Upper lobe of left lung (tissue), 6 donors: ENCODE results near the gene BRD1. TPM values are rescaled to one million over a fixed set of nuclear protein-coding genes. Genes with fewer than 3 reads are reported as not detected.
"Not testable (repeated sequence)": the region's sequence is repeated elsewhere in the genome, so short reads cannot be mapped to it uniquely, and the experiment has no call there.

Source experiments
- ATAC-seq, 2 donors: fragments of 200-7000 bp; cut with Tn5 transposase; one replicate each; pipeline ENCODE4 v1.9.1; 2022; ENCODE audit warnings: mild to moderate bottlenecking in 2 of 2, moderate library complexity in 2 of 2; ENCODE audit not compliant: low FRiP score in 2 of 2
- DNase-seq, 2 donors: peaks; one replicate each; pipeline ENCODE4 v3.0.0-alpha.2; 2019 to 2020
- H3K27ac ChIP-seq, 4 donors: fragments of 200-600 bp; sonication (generic); one replicate each; pipeline ENCODE4 v1.5.1; 2016 to 2019
- H3K27me3 ChIP-seq, 4 donors: fragments of 200-600 bp; sonication (generic); one replicate each; pipeline ENCODE4 v1.5.1; 2017 to 2019
- H3K36me3 ChIP-seq, 4 donors: fragments of 200-600 bp; sonication (generic); one replicate each; pipeline ENCODE4 v1.5.1; 2016 to 2019
- H3K4me1 ChIP-seq, 4 donors: fragments of 200-600 bp; sonication (generic); one replicate each; pipeline ENCODE4 v1.5.1; 2018 to 2019
- H3K4me3 ChIP-seq, 4 donors: fragments of 200-600 bp; sonication (generic); one replicate each; pipeline ENCODE4 v1.5.1; 2017 to 2019; ENCODE audit warnings: mild to moderate bottlenecking in 2 of 4, moderate library complexity in 1 of 4
- H3K9me3 ChIP-seq, 4 donors: fragments of 200-600 bp; sonication (generic); one replicate each; pipeline ENCODE4 v1.5.1; 2018 to 2019
- CTCF ChIP-seq, 6 experiments: fragments of 450-650 bp in 4 of 6; fragments of 200-600 bp in 2 of 6; sonication (generic) in 2 of 6; IDR thresholded peaks; one replicate each; pipeline ENCODE4 v1.5.1; 2016 to 2019; ENCODE audit warnings: antibody characterized with exemption in 6 of 6
- EP300 ChIP-seq, 4 donors: sonication (generic); formaldehyde crosslinking; IDR thresholded peaks; one replicate each; pipeline ENCODE4 v1.5.1; 2017; ENCODE audit warnings: antibody characterized with exemption in 4 of 4, control low read depth in 2 of 4
- POLR2A ChIP-seq, 4 donors: fragments of 450-650 bp; IDR thresholded peaks; one replicate each; pipeline ENCODE4 v1.5.1; 2016 to 2017; ENCODE audit warnings: antibody characterized with exemption in 4 of 4, mild to moderate bottlenecking in 2 of 4
- POLR2AphosphoS5 ChIP-seq, 2 donors: sonication (generic); formaldehyde crosslinking; IDR thresholded peaks; one replicate each; pipeline ENCODE4 v1.5.1; 2017; ENCODE audit warnings: antibody characterized with exemption in 2 of 2
- WGBS, 2 donors: methylation state at CpG; one replicate each; pipeline ENCODE4 v1.1.5; 2017 to 2018; 5-methylcytosine and 5-hydroxymethylcytosine counted together
- total RNA-seq, 6 donors: library from RNA; depleted of rRNA in 4 of 6; stranded (reverse); fragments of >200 nt in 4 of 6; gene quantifications; one replicate each; pipeline versions ENCODE4 v1.1.0 to v1.2.1, GENCODE V29; 2016 to 2021
- donor health status: DM: no; HTN: no; CAD: no; lungs with moderate emphysema.
- donor health status: DM: no; HTN: yes; CAD: no; lungs with severe emphysema.

The BRD1 gene
- total RNA-seq, 6 donors from 2014 or later: 38.9 to 141 (median 43.0) TPM

- Histone ChIP-seq H3K4me3 (no peak overlapping the region), H3K9me3 (peaks cover 0 to 15% (median 10%) of the 10 kb centered on the region in 4 donors), H3K27me3 (no peaks in the 10 kb centered on the region), H3K27ac (no peak overlapping the region), H3K4me1 (peaks cover 0 to 16% (median 2%) of the 10 kb centered on the region in 4 donors), H3K36me3 (no peaks in the 10 kb centered on the region)
- ATAC-seq (no peak), DNase-seq (peak; percentile 9 to 78)
- TF ChIP-seq POLR2A (IDR thresholded peaks at IDR 0.05): no peak
- no peak for TF ChIP-seq CTCF (IDR thresholded peaks at IDR 0.05)
- no peak for TF ChIP-seq EP300 (IDR thresholded peaks at IDR 0.05)
- TF ChIP-seq POLR2AphosphoS5 (IDR thresholded peaks at IDR 0.05): no peak
- WGBS, 2 donors: 95 to 97% methylated on average over 6 to 8 of the region's 12 CpGs
Measured at GRCh38 chr22:49765951-49766350, 61.7 kb downstream of the BRD1 start.

- Histone ChIP-seq H3K9me3 (peaks cover 0 to 15% (median 10%) of the 10 kb centered on the region in 4 donors), H3K4me3 (no peak overlapping the region), H3K27ac (no peak overlapping the region), H3K27me3 (no peaks in the 10 kb centered on the region), H3K4me1 (peaks cover 0 to 12% (median 3%) of the 10 kb centered on the region in 4 donors), H3K36me3 (no peaks in the 10 kb centered on the region)
- TF ChIP-seq POLR2A (IDR thresholded peaks at IDR 0.05): no peak
- no peak for TF ChIP-seq CTCF (IDR thresholded peaks at IDR 0.05)
- WGBS, 2 donors: 90 to 91% methylated on average over 10 to 11 of the region's 17 CpGs
- DNase-seq (peak; percentile 12 to 67), ATAC-seq (no peak)
Measured at GRCh38 chr22:49765091-49765771, 62.4 kb downstream of the BRD1 start.

- no peak for TF ChIP-seq POLR2AphosphoS5 (IDR thresholded peaks at IDR 0.05)
- Histone ChIP-seq H3K27me3 (no peaks in the 10 kb centered on the region), H3K4me3 (no peak overlapping the region), H3K9me3 (peaks cover 0 to 15% (median 10%) of the 10 kb centered on the region in 4 donors), H3K36me3 (no peaks in the 10 kb centered on the region), H3K4me1 (peaks cover 0 to 6% (median 3%) of the 10 kb centered on the region in 4 donors), H3K27ac (no peak overlapping the region)
- peak; percentile 19 to 67 for DNase-seq
- WGBS, 2 donors: 83 to 85% methylated on average over 9 to 24 of the region's 24 CpGs
- no peak for ATAC-seq
Measured at GRCh38 chr22:49764127-49764581, 63.5 kb downstream of the BRD1 start.

DNA sequence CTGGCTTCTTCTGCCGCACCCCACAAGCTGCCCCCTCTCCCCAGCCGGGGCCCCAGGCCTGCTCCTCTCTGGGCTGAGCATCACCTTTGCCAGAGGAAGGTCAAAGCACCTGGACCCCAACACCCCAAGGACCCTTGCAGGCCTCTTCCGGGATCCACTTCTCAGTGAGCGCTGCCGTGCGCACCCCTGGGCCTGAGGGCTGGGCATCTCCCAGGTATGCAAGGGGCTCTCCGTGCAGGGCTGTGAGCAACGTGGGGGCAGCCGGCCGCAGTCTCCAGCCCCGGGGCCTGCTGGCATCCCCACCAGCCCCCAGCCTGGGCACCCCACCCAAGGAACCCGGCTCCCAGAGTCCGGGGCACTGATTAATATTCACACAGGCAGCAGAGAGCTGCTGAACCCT lies 64.0 kb downstream of the BRD1 start:
- no peak overlapping the region for H3K4me3 ChIP-seq
- ATAC-seq (no peak), DNase-seq (peak; percentile 10 to 78)
- 80 to 83% methylated on average over 6 to 13 of the region's 13 CpGs for WGBS, 2 donors
- TF ChIP-seq POLR2AphosphoS5 (IDR thresholded peaks at IDR 0.05) (no peak), CTCF (IDR thresholded peaks at IDR 0.05) (no peak), POLR2A (IDR thresholded peaks at IDR 0.05) (no peak), EP300 (IDR thresholded peaks at IDR 0.05) (no peak)
- H3K27me3 ChIP-seq: no peaks in the 10 kb centered on the region
- no peak overlapping the region for H3K27ac ChIP-seq
- H3K36me3 ChIP-seq: no peaks in the 10 kb centered on the region
- peaks cover 0 to 15% (median 10%) of the 10 kb centered on the region in 4 donors for H3K9me3 ChIP-seq
- peaks cover 0 to 5% (median under 1%) of the 10 kb centered on the region in 4 donors for H3K4me1 ChIP-seq

DNA sequence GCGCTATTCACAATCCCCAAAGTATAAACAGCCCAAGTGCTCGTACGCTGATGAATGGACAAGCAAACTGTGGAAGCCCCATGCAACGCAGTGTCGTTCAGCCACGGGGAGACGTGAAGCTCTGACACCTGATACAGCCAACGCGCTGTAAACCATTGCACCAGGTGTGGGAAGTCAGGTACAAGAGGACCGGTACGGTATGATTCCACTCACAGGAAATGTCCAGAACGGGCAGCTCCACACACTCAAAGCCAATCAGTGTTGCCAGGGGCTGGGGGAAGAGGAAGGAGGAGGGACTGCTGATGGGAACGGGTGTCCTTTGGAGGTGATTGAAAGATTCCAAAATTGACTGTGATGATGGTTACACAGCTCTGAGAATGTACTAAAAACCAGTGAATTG lies 64.5 kb downstream of the BRD1 start:
- Histone ChIP-seq H3K9me3 (peaks cover 0 to 15% (median 10%) of the 10 kb centered on the region in 4 donors), H3K27ac (no peak overlapping the region), H3K36me3 (no peaks in the 10 kb centered on the region), H3K4me3 (no peak overlapping the region), H3K27me3 (no peaks in the 10 kb centered on the region), H3K4me1 (peaks cover 0 to 5% (median 0%) of the 10 kb centered on the region in 4 donors)
- WGBS, 2 donors: 83 to 84% methylated on average over 13 of the region's 13 CpGs
- DNase-seq (no peak), ATAC-seq (no peak)
- no peak for TF ChIP-seq CTCF (IDR thresholded peaks at IDR 0.05)
- no peak for TF ChIP-seq POLR2A (IDR thresholded peaks at IDR 0.05)
- no peak for TF ChIP-seq POLR2AphosphoS5 (IDR thresholded peaks at IDR 0.05)
- no peak for TF ChIP-seq EP300 (IDR thresholded peaks at IDR 0.05)

GRCh38 chr22:49762571-49762970 lies 65.1 kb downstream of the BRD1 start:
- WGBS, 2 donors: 93 to 97% methylated on average over 7 of the region's 7 CpGs
- H3K36me3 ChIP-seq, H3K4me3 ChIP-seq, ATAC-seq, H3K27me3 ChIP-seq, H3K4me1 ChIP-seq, H3K27ac ChIP-seq: not testable (repeated sequence)
- H3K9me3 ChIP-seq: peaks cover 0 to 15% (median 10%) of the 10 kb centered on the region in 4 donors
- peak in 1 of 2 donors; percentile 16 for DNase-seq
